Activated CD8-positive, alpha-beta T cell treated with anti-CD3 and anti-CD28 coated beads for 36 hours (primary cell): Measurements from ENCODE around the gene ST3GAL2. TPM values are rescaled to one million over a fixed set of nuclear protein-coding genes. Genes with fewer than 3 reads are reported as not detected.
"Not testable (repeated sequence)": the region's sequence is repeated elsewhere in the genome, so short reads cannot be mapped to it uniquely, and the experiment has no call there.

Experiments
- ATAC-seq: fragments of 200-7000 bp; cut with Tn5 transposase; one replicate; pipeline ENCODE4 v1.10.0; 2021; ENCODE audit warnings: mild to moderate bottlenecking, moderate library complexity
- CTCF ChIA-PET: fragments of 350-600 bp; sonication (Branson Sonifier 250); formaldehyde crosslinking; loops from one replicate; lab custom pipeline; 2021; ENCODE audit warnings: antibody characterized with exemption; lab: Charles Lee
- POLR2A ChIA-PET: fragments of 350-600 bp; sonication (Branson Sonifier 250); formaldehyde crosslinking; loops from one replicate; lab custom pipeline; 2021; ENCODE audit warnings: antibody characterized with exemption; lab: Charles Lee
- DNase-seq: peaks from one replicate; pipeline ENCODE4 v3.0.0-alpha.2; 2020
- H3K27ac Mint-ChIP-seq: one replicate; pipeline ENCODE4 v1.8.0; 2021; ENCODE audit warnings: mild to moderate bottlenecking, mixed read lengths
- H3K27me3 Mint-ChIP-seq: one replicate; pipeline ENCODE4 v1.8.0; 2021; ENCODE audit warnings: mixed read lengths
- H3K36me3 Mint-ChIP-seq: one replicate; pipeline ENCODE4 v1.8.0; 2021; ENCODE audit warnings: low read depth, mixed read lengths
- H3K4me1 Mint-ChIP-seq: one replicate; pipeline ENCODE4 v1.8.0; 2021; ENCODE audit warnings: low read depth, mixed read lengths
- H3K4me3 Mint-ChIP-seq: one replicate; pipeline ENCODE4 v1.8.0; 2021; ENCODE audit warnings: mild to moderate bottlenecking, moderate library complexity, mixed read lengths
- H3K9me3 Mint-ChIP-seq: one replicate; pipeline ENCODE4 v1.8.0; 2021; ENCODE audit warnings: mixed read lengths
- intact Hi-C: fragments of 100-400 bp; cut with micrococcal nuclease; formaldehyde crosslinking; loops from one replicate; pipeline ENCODE4 v1.10.0; 2022
- total RNA-seq, 2 experiments: library from RNA; stranded (reverse); gene quantifications; one replicate each; pipeline ENCODE4 v1.2.3, GENCODE V29; 2021
- TF ChIP-seq, protein P1 (sequence below): fragments of 200-600 bp; IDR thresholded peaks from one replicate; pipeline ENCODE4 v1.8.0; 2022; ENCODE audit warnings: antibody characterized with exemption, mild to moderate bottlenecking

Gene ST3GAL2
- total RNA-seq, 2 experiments from 2014 or later: 13.2 to 19.0 TPM

DNA sequence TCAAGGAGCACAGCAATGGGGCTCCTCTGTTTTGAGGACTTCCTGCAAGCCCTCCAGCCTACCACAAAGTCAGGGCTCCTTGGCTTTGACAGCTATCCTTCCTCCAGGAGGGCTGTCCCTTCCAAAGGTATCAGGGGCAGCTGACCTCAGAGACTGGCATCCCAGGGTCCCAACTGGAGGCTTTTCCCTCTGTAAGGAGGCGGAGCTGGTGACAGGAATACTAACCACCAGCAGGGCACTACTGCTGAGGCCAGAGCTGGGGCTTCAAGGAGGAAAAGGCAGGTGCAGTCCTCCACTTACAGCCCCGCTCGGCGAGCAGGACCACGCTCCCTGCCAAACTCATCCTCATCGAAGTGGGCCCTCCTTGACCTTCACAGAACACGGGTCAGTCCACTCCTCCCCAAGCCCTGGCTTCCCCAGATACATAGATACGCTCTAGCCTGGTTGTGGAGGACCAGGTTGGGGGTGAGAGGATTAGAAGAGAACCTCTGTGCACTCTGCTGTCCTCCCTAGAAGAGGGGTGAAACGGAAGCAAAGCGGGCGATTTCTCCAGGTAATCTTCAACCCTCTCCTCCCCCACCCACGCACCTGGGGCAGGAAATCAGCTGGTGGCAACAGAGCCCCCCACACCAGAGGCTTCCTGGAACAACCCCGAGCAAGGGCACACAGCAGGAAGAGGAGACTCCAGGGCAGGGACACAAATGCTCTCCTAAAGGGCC lies 20.5 kb downstream of the ST3GAL2 start:
- Mint-ChIP-seq H3K36me3 (peaks cover 4% of the 10 kb centered on the region), H3K4me3 (peak overlapping the region; percentile 52), H3K9me3 (no peaks in the 10 kb centered on the region), H3K27me3 (no peaks in the 10 kb centered on the region), H3K4me1 (peaks cover 58% of the 10 kb centered on the region), H3K27ac (peak overlapping the region; percentile 86)
- CTCF ChIA-PET: interaction anchor here (1.0 to 2.0 kb wide), 4 partner anchors 20 to 72 kb away, joined by 3 to 6 read pairs (median 5); partner anchors contain the start of genes DDX19A and ST3GAL2
- DNase-seq (peak; percentile 73), ATAC-seq (peak; percentile 57)
- intact Hi-C loops: no loop called here
- POLR2A ChIA-PET: interaction anchor here (1.0 to 1.9 kb wide), 6 partner anchors 8 to 44 kb away, joined by 3 to 9 read pairs (median 4); partner anchors contain the start of genes FCSK and ST3GAL2
- TF ChIP-seq, protein P1, sequence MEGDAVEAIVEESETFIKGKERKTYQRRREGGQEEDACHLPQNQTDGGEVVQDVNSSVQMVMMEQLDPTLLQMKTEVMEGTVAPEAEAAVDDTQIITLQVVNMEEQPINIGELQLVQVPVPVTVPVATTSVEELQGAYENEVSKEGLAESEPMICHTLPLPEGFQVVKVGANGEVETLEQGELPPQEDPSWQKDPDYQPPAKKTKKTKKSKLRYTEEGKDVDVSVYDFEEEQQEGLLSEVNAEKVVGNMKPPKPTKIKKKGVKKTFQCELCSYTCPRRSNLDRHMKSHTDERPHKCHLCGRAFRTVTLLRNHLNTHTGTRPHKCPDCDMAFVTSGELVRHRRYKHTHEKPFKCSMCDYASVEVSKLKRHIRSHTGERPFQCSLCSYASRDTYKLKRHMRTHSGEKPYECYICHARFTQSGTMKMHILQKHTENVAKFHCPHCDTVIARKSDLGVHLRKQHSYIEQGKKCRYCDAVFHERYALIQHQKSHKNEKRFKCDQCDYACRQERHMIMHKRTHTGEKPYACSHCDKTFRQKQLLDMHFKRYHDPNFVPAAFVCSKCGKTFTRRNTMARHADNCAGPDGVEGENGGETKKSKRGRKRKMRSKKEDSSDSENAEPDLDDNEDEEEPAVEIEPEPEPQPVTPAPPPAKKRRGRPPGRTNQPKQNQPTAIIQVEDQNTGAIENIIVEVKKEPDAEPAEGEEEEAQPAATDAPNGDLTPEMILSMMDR: no peak

- ChIA-PET CTCF (interaction anchor here (1.8 to 2.0 kb wide), 2 partner anchors 21 to 23 kb away, joined by 5 to 6 read pairs; partner anchors contain the start of gene ST3GAL2), POLR2A (interaction anchor here (1.2 to 1.9 kb wide), 3 partner anchors 21 to 43 kb away, joined by 3 to 9 read pairs (median 4); partner anchors contain the start of gene ST3GAL2)
- Mint-ChIP-seq H3K4me3 (no peak overlapping the region), H3K4me1 (peaks cover 53% of the 10 kb centered on the region), H3K36me3 (peaks cover under 1% of the 10 kb centered on the region), H3K27ac (peak overlapping the region; percentile 86), H3K27me3 (no peaks in the 10 kb centered on the region), H3K9me3 (no peaks in the 10 kb centered on the region)
- no peak for ATAC-seq
- no peak for DNase-seq
- intact Hi-C loops: no loop called here
- TF ChIP-seq, protein P1: no peak
These were observed 21.2 kb downstream of the ST3GAL2 start for GRCh38 chr16:70417661-70418060.

DNA sequence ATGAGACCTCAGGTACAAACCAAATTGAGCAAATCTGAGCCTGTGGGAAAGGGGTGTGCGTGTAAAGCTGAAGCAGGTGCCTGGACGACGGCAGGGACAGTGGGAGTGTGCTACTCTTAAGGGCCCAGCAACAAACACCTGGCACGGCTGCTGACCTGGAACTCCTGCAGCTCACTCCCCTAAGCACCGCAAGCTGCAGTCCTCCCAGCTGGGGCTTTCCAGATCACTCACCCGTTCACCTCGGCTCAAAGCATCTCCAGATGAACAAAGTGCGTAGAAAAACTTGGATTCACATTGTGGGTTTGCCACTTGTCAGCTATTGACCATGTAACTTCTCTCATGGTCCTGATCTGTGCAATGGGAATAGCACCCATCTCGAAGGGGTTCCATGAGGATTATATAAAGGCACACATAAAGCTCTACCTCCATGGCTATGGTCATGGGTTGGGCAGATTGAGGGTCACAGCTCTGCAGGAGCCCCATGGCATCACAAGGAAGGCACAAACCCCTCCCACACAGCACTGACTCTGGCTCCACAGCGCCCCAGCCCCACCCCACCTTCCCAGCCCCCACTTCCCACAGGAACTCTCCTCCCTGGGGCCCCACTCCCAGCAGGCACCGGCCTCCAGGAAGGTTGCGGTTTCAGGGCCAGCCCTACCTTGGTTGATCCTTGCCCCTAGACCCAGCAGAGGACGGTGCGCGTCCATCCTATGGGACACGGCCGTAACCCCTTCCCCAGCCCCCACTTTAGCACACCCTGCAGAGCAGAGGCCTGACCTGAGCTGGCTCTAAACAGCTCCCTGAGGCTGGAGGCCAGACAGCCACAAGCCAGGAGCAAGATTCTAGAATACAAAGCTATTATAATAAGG lies 21.9 kb downstream of the ST3GAL2 start:
- Mint-ChIP-seq H3K27me3 (no peaks in the 10 kb centered on the region), H3K36me3 (peaks cover 3% of the 10 kb centered on the region), H3K27ac (peak overlapping the region; percentile 18), H3K4me3 (no peak overlapping the region), H3K9me3 (no peaks in the 10 kb centered on the region), H3K4me1 (peaks cover 51% of the 10 kb centered on the region)
- TF ChIP-seq, protein P1: no peak
- DNase-seq: no peak
- ChIA-PET POLR2A (interaction anchor here (0.7 to 1.4 kb wide), 2 partner anchors 24 to 37 kb away, joined by 3 to 4 read pairs; partner anchors contain the start of gene FCSK), CTCF (interaction anchor here (1.8 kb wide), 1 partner anchor 22 kb away, joined by 6 read pairs; no protein-coding TSS in a partner anchor)
- intact Hi-C loops: no loop called here
- ATAC-seq: no peak

- H3K9me3 Mint-ChIP-seq, DNase-seq, H3K4me3 Mint-ChIP-seq, H3K27ac Mint-ChIP-seq, POLR2A ChIA-PET, H3K27me3 Mint-ChIP-seq, ATAC-seq, H3K36me3 Mint-ChIP-seq, intact Hi-C loops: not testable (repeated sequence)
- H3K4me1 Mint-ChIP-seq: peaks cover 32% of the 10 kb centered on the region
- CTCF ChIA-PET: interaction anchor here (1.2 kb wide), 1 partner anchor 19 kb away, joined by 4 read pairs; no protein-coding TSS in a partner anchor
These were observed 25.3 kb downstream of the ST3GAL2 start for GRCh38 chr16:70413572-70413971.

- TF ChIP-seq, protein P1: no peak
- intact Hi-C loops: no loop called here
- DNase-seq (no peak), ATAC-seq (no peak)
- Mint-ChIP-seq H3K27me3 (no peaks in the 10 kb centered on the region), H3K9me3 (no peaks in the 10 kb centered on the region), H3K36me3 (peaks cover 8% of the 10 kb centered on the region), H3K27ac (no peak overlapping the region), H3K4me1 (peaks cover 35% of the 10 kb centered on the region), H3K4me3 (no peak overlapping the region)
- ChIA-PET CTCF (interaction anchor here (0.8 to 1.2 kb wide), 2 partner anchors 8 to 18 kb away, joined by 4 read pairs; no protein-coding TSS in a partner anchor), POLR2A (interaction anchor here (0.9 kb wide), 1 partner anchor 26 kb away, joined by 4 read pairs; no protein-coding TSS in a partner anchor)
These were observed 26.5 kb downstream of the ST3GAL2 start for GRCh38 chr16:70412385-70412784.
